Tibial nerve (tissue), 3 donors: ENCODE measurements around the gene SNX13.

ENCODE experiments used
- POLR2A ChIP-seq, 2 donors: fragments of 450-650 bp; IDR thresholded peaks; one replicate each; pipeline ENCODE4 v1.6.1; 2017; ENCODE audit warnings: antibody characterized with exemption in 2 of 2, mild to moderate bottlenecking in 2 of 2, moderate library complexity in 2 of 2
- TF ChIP-seq, protein P1 (sequence below), 5 experiments: fragments of 200-600 bp in 3 of 5; fragments of 450-650 bp in 2 of 5; sonication (generic) in 3 of 5; IDR thresholded peaks; one replicate each; pipeline ENCODE4 v1.5.1; 2016 to 2019; ENCODE audit warnings: antibody characterized with exemption in 5 of 5, mild to moderate bottlenecking in 3 of 5, moderate library complexity in 2 of 5

DNA sequence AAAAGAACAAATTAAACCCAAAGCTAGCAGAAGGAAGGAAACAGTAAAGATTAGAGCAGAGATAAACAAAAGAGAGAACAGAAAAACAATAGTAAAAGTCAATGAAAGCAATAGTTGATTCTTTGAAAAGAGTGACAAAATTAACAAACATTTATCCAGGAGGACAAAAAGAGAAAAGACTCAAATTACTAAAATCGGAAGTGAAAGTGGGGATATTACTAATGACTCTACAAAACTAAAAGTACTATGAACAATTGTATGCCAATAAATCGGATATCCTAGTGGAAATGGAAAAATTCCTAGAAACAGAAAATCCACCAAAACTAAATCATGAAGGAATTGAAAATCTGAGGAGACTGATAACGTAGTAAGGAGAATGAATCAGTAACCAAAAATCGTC, 96.3 kb downstream of the SNX13 start:
- TF ChIP-seq, protein P1, sequence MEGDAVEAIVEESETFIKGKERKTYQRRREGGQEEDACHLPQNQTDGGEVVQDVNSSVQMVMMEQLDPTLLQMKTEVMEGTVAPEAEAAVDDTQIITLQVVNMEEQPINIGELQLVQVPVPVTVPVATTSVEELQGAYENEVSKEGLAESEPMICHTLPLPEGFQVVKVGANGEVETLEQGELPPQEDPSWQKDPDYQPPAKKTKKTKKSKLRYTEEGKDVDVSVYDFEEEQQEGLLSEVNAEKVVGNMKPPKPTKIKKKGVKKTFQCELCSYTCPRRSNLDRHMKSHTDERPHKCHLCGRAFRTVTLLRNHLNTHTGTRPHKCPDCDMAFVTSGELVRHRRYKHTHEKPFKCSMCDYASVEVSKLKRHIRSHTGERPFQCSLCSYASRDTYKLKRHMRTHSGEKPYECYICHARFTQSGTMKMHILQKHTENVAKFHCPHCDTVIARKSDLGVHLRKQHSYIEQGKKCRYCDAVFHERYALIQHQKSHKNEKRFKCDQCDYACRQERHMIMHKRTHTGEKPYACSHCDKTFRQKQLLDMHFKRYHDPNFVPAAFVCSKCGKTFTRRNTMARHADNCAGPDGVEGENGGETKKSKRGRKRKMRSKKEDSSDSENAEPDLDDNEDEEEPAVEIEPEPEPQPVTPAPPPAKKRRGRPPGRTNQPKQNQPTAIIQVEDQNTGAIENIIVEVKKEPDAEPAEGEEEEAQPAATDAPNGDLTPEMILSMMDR (IDR thresholded peaks at IDR 0.05): no peak
- no peak for TF ChIP-seq POLR2A (IDR thresholded peaks at IDR 0.05)
